AG04450 (cell line): ENCODE results near the gene USF1. TPM values are rescaled to one million over a fixed set of nuclear protein-coding genes. Genes with fewer than 3 reads are reported as not detected.
"Not testable (repeated sequence)": the region's sequence is repeated elsewhere in the genome, so short reads cannot be mapped to it uniquely, and the experiment has no call there.

Experiments used
- CTCF ChIA-PET: fragments of 300-600, 350-600 bp; formaldehyde crosslinking; extraction: SDS; loops from one replicate; lab custom pipeline; 2022; ENCODE audit warnings: antibody characterized with exemption, inconsistent platforms; lab: Charles Lee
- POLR2A ChIA-PET: fragments of 350-600 bp; formaldehyde crosslinking; extraction: SDS; loops from one replicate; lab custom pipeline; 2021; ENCODE audit warnings: antibody characterized with exemption, inconsistent platforms; lab: Yijun Ruan, JAX
- DNase-seq: peaks from one replicate; pipeline ENCODE4 v3.0.0-alpha.2; 2011; ENCODE audit warnings: low read depth, low spot score
- H3K27ac ChIP-seq: one replicate; pipeline ENCODE4 v1.5.1; 2012; ENCODE audit warnings: low read depth, low read length, control low read depth
- H3K27me3 ChIP-seq: one replicate; pipeline ENCODE4 v1.6.0; 2012; ENCODE audit warnings: low read length; ENCODE audit not compliant: control insufficient read depth, insufficient read depth
- H3K4me3 ChIP-seq: 2 replicates; pipeline ENCODE4 v1.5.1; 2011; ENCODE audit warnings: mild to moderate bottlenecking, low read depth, low read length, control low read depth
- H3K9me3 ChIP-seq: 2 replicates; pipeline ENCODE4 v1.5.1; 2012; ENCODE audit warnings: low read length; ENCODE audit not compliant: control insufficient read depth, insufficient read depth
- CTCF ChIP-seq: IDR thresholded peaks from 2 replicates; pipeline ENCODE4 v1.5.1; 2011; ENCODE audit warnings: low read depth, low read length, control low read depth, inconsistent platforms
- polyA plus RNA-seq: library from polyadenylated mRNA; depleted of rRNA; stranded (reverse); fragments of >200 nt; gene quantifications from 2 replicates; pipeline ENCODE4 v1.2.3, GENCODE V29; 2011

The USF1 gene
- polyA plus RNA-seq, 1 experiment, result 32.6 TPM

GRCh38 chr1:161017756-161018630, 27.8 kb downstream of the USF1 start:
- no peak overlapping the region for H3K4me3 ChIP-seq
- DNase-seq, result no peak
- peaks cover 25% of the 10 kb centered on the region for H3K27me3 ChIP-seq
- TF ChIP-seq CTCF, result no peak
- CTCF ChIA-PET, result interaction anchor here (0.6 to 1.4 kb wide), 3 partner anchors 20 to 596 kb away, joined by 3 to 7 read pairs (median 3); no protein-coding TSS in a partner anchor
- POLR2A ChIA-PET, result no interaction called here
- no peak overlapping the region for H3K27ac ChIP-seq
- H3K9me3 ChIP-seq, result no peaks in the 10 kb centered on the region

- peaks cover 25% of the 10 kb centered on the region for H3K27me3 ChIP-seq
- CTCF ChIA-PET, H3K9me3 ChIP-seq, POLR2A ChIA-PET, DNase-seq, H3K4me3 ChIP-seq, H3K27ac ChIP-seq: not testable (repeated sequence)
These were observed 28.6 kb downstream of the USF1 start for GRCh38 chr1:161017181-161017580.

- peaks cover 24% of the 10 kb centered on the region for H3K27me3 ChIP-seq
- CTCF ChIA-PET, DNase-seq: not testable (repeated sequence)
These were observed 29.1 kb downstream of the USF1 start for GRCh38 chr1:161016683-161017082.

GRCh38 chr1:161013488-161014230, 32.1 kb downstream of the USF1 start:
- peak; percentile 32 for DNase-seq
- CTCF ChIA-PET, result interaction anchor here (0.7 to 1.5 kb wide), 3 partner anchors 16 to 71 kb away, joined by 4 to 6 read pairs (median 5); no protein-coding TSS in a partner anchor
- H3K27me3 ChIP-seq, result no peaks in the 10 kb centered on the region
- no peak overlapping the region for H3K4me3 ChIP-seq
- H3K27ac ChIP-seq, result peak overlapping the region; percentile 33
- TF ChIP-seq CTCF, result no peak
- H3K9me3 ChIP-seq, result no peaks in the 10 kb centered on the region
- POLR2A ChIA-PET, result interaction anchor here (0.6 kb wide), 1 partner anchor 36 kb away, joined by 4 read pairs; no protein-coding TSS in a partner anchor

More at GRCh38 chr1:161016683-161017082, 29.1 kb downstream of the USF1 start:
- H3K27ac ChIP-seq, H3K4me3 ChIP-seq, H3K9me3 ChIP-seq, POLR2A ChIA-PET: not testable (repeated sequence)

DNA sequence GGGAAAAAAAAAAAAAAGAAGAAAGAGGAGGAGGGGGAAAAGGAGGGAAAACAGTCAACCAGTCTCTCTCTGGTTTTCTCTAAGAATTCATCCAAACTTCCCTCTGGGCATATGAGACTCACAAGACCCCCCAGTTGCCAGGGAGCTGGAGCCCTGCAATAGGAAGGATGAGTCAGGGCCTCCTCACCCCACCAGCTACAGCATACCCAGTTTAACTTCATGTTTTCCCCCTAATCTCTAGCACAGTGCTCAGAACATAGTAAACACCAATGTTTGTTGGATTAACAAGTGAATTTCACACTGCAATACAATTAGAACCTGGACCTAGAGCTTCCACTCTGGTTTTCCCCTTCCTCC, 32.7 kb downstream of the USF1 start:
- H3K27me3 ChIP-seq, result no peaks in the 10 kb centered on the region
- CTCF ChIA-PET, result interaction anchor here (0.7 to 1.5 kb wide), 3 partner anchors 16 to 71 kb away, joined by 4 to 6 read pairs (median 5); no protein-coding TSS in a partner anchor
- H3K27ac ChIP-seq, result peak overlapping the region; percentile 33
- POLR2A ChIA-PET, result interaction anchor here (0.6 kb wide), 1 partner anchor 35 kb away, joined by 4 read pairs; no protein-coding TSS in a partner anchor
- no peaks in the 10 kb centered on the region for H3K9me3 ChIP-seq
- no peak for TF ChIP-seq CTCF
- DNase-seq, result no peak
- H3K4me3 ChIP-seq, result no peak overlapping the region
